ENCODE results near the gene MBD2. TPM values are rescaled to one million over a fixed set of nuclear protein-coding genes. Genes with fewer than 3 reads are reported as not detected.

MBD2 gene
- total RNA-seq, 2 experiments from 2014 or later = 96.3 to 104 TPM

DNA sequence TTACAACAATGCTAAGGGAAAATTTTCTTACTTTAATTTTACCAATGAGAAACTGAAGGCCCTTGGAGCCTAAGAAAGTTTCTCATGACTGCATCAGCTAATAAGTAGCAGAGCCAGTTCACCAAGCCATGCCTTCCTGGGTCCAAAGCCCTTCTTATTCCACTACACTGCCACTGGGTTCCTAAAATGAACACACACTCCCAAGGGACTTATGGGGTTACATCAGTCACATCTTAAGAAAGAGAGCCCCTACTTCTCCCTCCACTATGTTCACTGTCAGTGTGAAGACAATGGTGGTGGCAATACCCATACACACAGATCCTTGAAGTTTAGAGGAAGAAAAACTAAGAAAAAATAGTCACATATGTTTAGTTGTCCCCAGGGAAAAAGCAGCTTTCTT, 20.6 kb downstream of the MBD2 start:
- POLR2A ChIA-PET = no interaction called here
- peaks cover 16% of the 10 kb centered on the region for H3K4me1 Mint-ChIP-seq

GRCh38 chr18:54202851-54203250, 21.6 kb downstream of the MBD2 start:
- ATAC-seq (ENCODE audit: low read depth) (no peak), DNase-seq (no peak)
- H3K9me3 Mint-ChIP-seq = no peaks in the 10 kb centered on the region
- no peak overlapping the region for H3K27ac Mint-ChIP-seq
- H3K36me3 Mint-ChIP-seq = peaks cover 37% of the 10 kb centered on the region
- POLR2A ChIA-PET = no interaction called here
- peaks cover 18% of the 10 kb centered on the region for H3K4me1 Mint-ChIP-seq
- no peaks in the 10 kb centered on the region for H3K27me3 Mint-ChIP-seq
- H3K4me3 Mint-ChIP-seq = no peak overlapping the region

More for the DNA sequence above, 20.6 kb downstream of the MBD2 start:
- no peaks in the 10 kb centered on the region for H3K9me3 Mint-ChIP-seq
- H3K27me3 Mint-ChIP-seq = no peaks in the 10 kb centered on the region
- H3K27ac Mint-ChIP-seq = no peak overlapping the region
- ATAC-seq (ENCODE audit: low read depth) (no peak), DNase-seq (no peak)
- H3K36me3 Mint-ChIP-seq = peaks cover 34% of the 10 kb centered on the region
- no peak overlapping the region for H3K4me3 Mint-ChIP-seq

DNA sequence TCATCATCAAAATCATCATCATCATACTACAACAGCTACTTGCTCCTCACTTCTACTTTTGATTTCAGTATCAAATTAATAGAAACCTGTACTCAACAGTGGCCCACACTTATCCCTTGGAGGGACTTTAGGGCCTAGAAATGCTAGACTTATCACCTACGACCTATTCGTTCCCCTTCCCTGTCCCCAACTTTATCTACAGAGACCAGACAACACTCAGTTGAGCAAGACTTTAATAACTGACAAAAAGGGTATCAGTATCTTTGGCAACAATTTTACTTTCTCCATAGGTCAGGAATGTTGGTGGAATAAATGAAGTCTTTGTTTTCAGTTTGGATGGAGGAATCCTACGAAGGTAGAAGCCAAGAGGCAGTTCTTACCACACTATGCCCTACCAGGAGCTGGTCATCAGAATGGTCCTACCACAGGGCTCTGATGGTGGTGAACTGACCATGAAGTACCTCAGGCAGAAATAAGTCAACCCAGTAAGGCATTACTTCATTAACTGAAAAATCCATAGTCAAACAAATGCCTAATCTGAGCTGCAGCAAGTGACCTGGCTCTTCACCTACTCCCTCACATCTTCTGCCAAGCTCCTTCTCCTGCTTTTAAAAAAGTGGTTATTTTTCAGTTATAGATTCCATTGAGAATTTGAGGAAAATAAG, 26.6 kb downstream of the MBD2 start:
- POLR2A ChIA-PET = no interaction called here
- Mint-ChIP-seq H3K4me3 (no peak overlapping the region), H3K9me3 (no peaks in the 10 kb centered on the region), H3K27me3 (no peaks in the 10 kb centered on the region), H3K27ac (no peak overlapping the region), H3K4me1 (peaks cover 2% of the 10 kb centered on the region), H3K36me3 (peaks cover 32% of the 10 kb centered on the region)
- DNase-seq (no peak), ATAC-seq (ENCODE audit: low read depth) (no peak)

GRCh38 chr18:54193786-54194185, 30.7 kb downstream of the MBD2 start:
- no peaks in the 10 kb centered on the region for H3K9me3 Mint-ChIP-seq
- H3K4me1 Mint-ChIP-seq = peaks cover under 1% of the 10 kb centered on the region
- POLR2A ChIA-PET = no interaction called here
- ATAC-seq (ENCODE audit: low read depth) (no peak), DNase-seq (no peak)
- H3K4me3 Mint-ChIP-seq = no peak overlapping the region
- no peaks in the 10 kb centered on the region for H3K27me3 Mint-ChIP-seq
- no peak overlapping the region for H3K27ac Mint-ChIP-seq
- peaks cover 12% of the 10 kb centered on the region for H3K36me3 Mint-ChIP-seq

DNA sequence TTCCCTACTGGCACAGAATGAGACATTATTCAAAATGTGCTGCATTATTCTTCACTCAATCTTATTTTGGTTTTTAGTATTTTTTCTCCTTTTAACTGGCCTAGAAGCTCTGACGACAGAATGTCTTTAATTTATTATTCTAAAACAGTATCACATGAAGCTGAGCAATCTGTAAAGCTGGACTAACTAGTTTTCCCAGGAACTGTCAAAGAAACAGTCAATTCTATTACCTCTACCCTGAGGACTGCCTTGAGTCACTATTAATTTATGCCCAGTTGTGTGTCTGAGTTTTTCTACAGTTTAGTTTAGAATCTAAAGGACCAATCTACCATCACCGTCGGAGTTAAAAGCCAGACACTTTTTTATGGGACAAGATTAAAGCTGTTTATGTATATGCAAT, 31.6 kb downstream of the MBD2 start:
- POLR2A ChIA-PET = no interaction called here
- no peak for DNase-seq
- Mint-ChIP-seq H3K27me3 (no peaks in the 10 kb centered on the region), H3K27ac (no peak overlapping the region), H3K36me3 (peaks cover 9% of the 10 kb centered on the region), H3K4me1 (no peaks in the 10 kb centered on the region), H3K4me3 (no peak overlapping the region), H3K9me3 (no peaks in the 10 kb centered on the region)
- no peak for ATAC-seq (ENCODE audit: low read depth)

- no peak for ATAC-seq (ENCODE audit: low read depth)
- POLR2A ChIA-PET = no interaction called here
- Mint-ChIP-seq H3K36me3 (peaks cover 9% of the 10 kb centered on the region), H3K4me1 (peaks cover 2% of the 10 kb centered on the region), H3K9me3 (no peaks in the 10 kb centered on the region), H3K4me3 (no peak overlapping the region), H3K27me3 (no peaks in the 10 kb centered on the region), H3K27ac (no peak overlapping the region)
- no peak for DNase-seq
These were observed 32.1 kb downstream of the MBD2 start for GRCh38 chr18:54192415-54192814.

- Mint-ChIP-seq H3K4me3 (no peak overlapping the region), H3K27ac (no peak overlapping the region), H3K27me3 (no peaks in the 10 kb centered on the region), H3K4me1 (peaks cover 2% of the 10 kb centered on the region), H3K9me3 (no peaks in the 10 kb centered on the region), H3K36me3 (peaks cover 14% of the 10 kb centered on the region)
- ATAC-seq (ENCODE audit: low read depth) = no peak
- POLR2A ChIA-PET = no interaction called here
- DNase-seq = no peak
These were observed 33.1 kb downstream of the MBD2 start for GRCh38 chr18:54191352-54191751.

- Mint-ChIP-seq H3K4me3 (no peak overlapping the region), H3K9me3 (no peaks in the 10 kb centered on the region), H3K36me3 (peaks cover 18% of the 10 kb centered on the region), H3K27me3 (no peaks in the 10 kb centered on the region), H3K27ac (no peak overlapping the region), H3K4me1 (peaks cover 2% of the 10 kb centered on the region)
- no peak for DNase-seq
- ATAC-seq (ENCODE audit: low read depth) = no peak
- POLR2A ChIA-PET = no interaction called here
These were observed 37.1 kb downstream of the MBD2 start for GRCh38 chr18:54187372-54187771.

DNA sequence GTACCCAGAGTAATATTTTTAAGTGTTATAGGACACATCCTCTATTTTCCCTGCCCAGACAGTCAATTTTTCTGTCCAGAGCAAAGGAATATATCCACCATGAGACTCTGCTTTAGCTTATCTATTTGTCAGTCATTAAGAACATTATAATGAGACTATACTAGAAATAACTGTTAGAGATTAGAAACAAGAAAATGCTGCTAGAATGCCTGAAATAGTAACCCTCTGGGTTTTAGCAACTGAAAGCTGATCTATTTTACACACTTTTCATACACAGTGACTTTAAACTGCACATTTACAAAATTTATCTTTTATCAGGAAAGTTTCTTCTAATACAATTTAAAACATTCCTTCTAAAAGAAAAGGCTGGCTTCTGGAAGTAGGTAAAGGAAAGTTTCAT, 39.6 kb downstream of the MBD2 start:
- H3K4me1 Mint-ChIP-seq = peaks cover 2% of the 10 kb centered on the region
- POLR2A ChIA-PET = no interaction called here
- DNase-seq (no peak), ATAC-seq (ENCODE audit: low read depth) (no peak)
- no peak overlapping the region for H3K27ac Mint-ChIP-seq
- H3K27me3 Mint-ChIP-seq = no peaks in the 10 kb centered on the region
- no peak overlapping the region for H3K4me3 Mint-ChIP-seq
- H3K9me3 Mint-ChIP-seq = no peaks in the 10 kb centered on the region
- peaks cover 18% of the 10 kb centered on the region for H3K36me3 Mint-ChIP-seq

DNA sequence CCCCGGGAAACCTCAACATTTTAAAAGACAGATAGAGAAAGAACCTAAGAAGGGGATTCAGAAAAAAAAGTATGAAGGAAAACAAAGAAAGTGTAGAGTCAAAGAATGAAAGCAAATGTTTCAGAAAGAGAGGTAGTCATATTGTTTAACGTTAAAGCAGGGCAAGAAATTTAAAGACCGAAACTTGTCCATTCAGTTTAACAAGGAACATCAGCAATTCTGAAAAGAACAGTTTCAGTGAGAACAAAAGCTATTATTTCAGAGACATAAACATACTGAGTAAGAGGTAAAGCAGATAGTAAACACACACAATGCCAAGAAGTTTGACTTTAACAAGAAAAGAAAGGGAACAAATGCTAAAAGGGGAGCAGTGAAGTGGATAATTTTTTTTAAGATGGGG, 41.1 kb downstream of the MBD2 start:
- Mint-ChIP-seq H3K4me3 (no peak overlapping the region), H3K4me1 (peaks cover 2% of the 10 kb centered on the region), H3K27ac (no peak overlapping the region), H3K9me3 (no peaks in the 10 kb centered on the region), H3K36me3 (peaks cover 18% of the 10 kb centered on the region), H3K27me3 (no peaks in the 10 kb centered on the region)
- POLR2A ChIA-PET = no interaction called here
- no peak for DNase-seq
- no peak for ATAC-seq (ENCODE audit: low read depth)

DNA sequence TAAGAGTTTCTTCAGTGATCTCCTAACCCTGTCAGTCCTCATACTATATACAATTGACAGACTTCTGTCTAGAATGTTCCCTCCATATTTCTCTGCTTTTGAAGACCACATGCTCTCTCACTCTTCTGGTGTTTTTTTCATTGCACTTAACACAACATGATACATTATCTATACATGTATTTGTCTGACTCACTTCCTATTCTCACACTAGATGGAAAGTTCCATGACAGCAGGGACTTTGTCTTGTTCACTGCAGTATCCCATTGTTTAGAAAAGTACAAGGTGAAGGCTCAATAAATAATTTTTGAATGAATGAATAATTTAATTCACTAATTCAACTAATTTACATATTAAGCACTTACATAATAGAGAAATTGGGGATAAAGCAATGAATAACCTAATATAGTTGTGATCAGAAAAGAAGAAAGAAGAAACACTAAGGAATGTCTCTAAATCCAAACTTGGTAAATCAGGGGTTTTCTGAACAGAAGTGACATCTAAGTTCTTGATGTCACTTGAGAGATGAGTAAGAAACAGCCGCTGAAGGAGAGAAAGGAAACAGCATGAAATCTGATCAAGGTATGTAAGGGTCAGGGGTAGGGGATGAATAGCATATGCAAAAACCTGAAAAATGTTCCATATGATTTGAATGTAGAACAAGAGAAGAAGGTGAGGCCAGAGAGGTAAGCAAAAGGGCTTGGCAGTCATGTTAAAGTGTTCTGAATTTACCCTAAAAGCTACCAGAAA, 42.4 kb downstream of the MBD2 start:
- H3K4me3 Mint-ChIP-seq = no peak overlapping the region
- ATAC-seq (ENCODE audit: low read depth) = no peak

DNA sequence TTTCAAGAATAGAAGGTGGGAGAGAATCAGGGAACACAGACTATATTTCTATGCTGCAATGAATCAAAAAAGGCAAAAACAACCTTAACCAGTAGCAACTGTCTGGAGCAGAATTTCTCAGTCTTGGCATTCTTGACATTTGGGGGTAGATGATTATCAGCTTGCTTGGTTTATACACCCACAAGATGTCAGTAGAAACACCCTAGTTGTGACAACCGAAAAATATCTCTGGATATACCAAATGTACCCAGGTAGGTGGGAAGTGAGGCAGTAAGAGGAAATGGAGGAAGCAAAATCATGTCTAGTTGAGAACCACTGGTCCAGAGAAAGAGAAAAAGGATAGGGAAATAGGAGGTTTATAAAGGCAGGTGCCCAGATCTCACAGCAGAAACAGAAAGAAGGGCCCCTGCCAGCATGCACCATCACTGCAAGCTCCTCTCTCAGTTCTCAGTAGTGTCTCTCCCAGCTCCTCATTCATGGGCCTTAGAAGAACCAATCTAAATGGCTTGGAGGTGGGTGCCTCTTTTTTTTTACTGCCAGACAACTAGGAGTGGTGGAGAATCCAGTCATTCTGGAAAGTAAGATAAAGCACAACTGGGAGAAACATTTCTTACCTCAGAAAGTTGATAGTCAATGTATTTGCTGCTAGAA, 50.4 kb downstream of the MBD2 start:
- Mint-ChIP-seq H3K9me3 (no peaks in the 10 kb centered on the region), H3K27me3 (no peaks in the 10 kb centered on the region), H3K27ac (peak overlapping the region; percentile 54), H3K4me1 (peaks cover 25% of the 10 kb centered on the region), H3K36me3 (peaks cover 26% of the 10 kb centered on the region), H3K4me3 (no peak overlapping the region)
- DNase-seq (no peak), ATAC-seq (ENCODE audit: low read depth) (no peak)
- POLR2A ChIA-PET = no interaction called here

More for the DNA sequence above, 42.4 kb downstream of the MBD2 start:
- no peak overlapping the region for H3K27ac Mint-ChIP-seq
- POLR2A ChIA-PET = no interaction called here
- no peaks in the 10 kb centered on the region for H3K9me3 Mint-ChIP-seq
- DNase-seq = no peak
- no peaks in the 10 kb centered on the region for H3K27me3 Mint-ChIP-seq
- H3K4me1 Mint-ChIP-seq = peaks cover under 1% of the 10 kb centered on the region
- H3K36me3 Mint-ChIP-seq = peaks cover 17% of the 10 kb centered on the region

DNA sequence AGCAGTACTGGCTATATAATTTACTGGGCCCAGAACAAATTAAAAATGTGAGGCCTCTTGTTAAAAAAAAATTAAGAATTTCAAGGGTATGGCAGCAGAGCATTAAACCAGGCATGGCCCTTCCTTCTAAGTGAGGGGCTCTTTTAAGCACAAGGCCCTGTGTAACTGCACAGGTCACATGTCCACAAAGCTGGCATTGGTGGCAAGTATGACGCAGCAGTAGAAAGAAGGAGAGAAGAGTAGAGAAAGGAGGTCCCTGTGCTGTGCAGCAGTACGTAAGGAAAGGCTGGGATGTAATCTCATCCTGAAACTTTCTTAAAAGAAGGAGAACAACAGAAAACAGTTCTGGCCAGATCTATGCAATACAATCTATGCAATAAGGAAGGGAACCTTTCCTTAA, 51.2 kb downstream of the MBD2 start:
- peaks cover 26% of the 10 kb centered on the region for H3K4me1 Mint-ChIP-seq
- H3K27ac Mint-ChIP-seq = no peak overlapping the region
- POLR2A ChIA-PET = no interaction called here

More for the DNA sequence above, 51.2 kb downstream of the MBD2 start:
- Mint-ChIP-seq H3K4me3 (no peak overlapping the region), H3K27me3 (no peaks in the 10 kb centered on the region), H3K9me3 (no peaks in the 10 kb centered on the region), H3K36me3 (peaks cover 25% of the 10 kb centered on the region)
- DNase-seq = no peak
- no peak for ATAC-seq (ENCODE audit: low read depth)

Measured in activated naive CD8-positive, alpha-beta T cell treated with anti-CD3 and anti-CD28 coated beads, Interleukin-2, amount 10 ng/mL, durations not matched to agents 7 days and 5 days (primary cell).